ENCODE measurements around the gene BACE2.

The BACE2 gene

DNA sequence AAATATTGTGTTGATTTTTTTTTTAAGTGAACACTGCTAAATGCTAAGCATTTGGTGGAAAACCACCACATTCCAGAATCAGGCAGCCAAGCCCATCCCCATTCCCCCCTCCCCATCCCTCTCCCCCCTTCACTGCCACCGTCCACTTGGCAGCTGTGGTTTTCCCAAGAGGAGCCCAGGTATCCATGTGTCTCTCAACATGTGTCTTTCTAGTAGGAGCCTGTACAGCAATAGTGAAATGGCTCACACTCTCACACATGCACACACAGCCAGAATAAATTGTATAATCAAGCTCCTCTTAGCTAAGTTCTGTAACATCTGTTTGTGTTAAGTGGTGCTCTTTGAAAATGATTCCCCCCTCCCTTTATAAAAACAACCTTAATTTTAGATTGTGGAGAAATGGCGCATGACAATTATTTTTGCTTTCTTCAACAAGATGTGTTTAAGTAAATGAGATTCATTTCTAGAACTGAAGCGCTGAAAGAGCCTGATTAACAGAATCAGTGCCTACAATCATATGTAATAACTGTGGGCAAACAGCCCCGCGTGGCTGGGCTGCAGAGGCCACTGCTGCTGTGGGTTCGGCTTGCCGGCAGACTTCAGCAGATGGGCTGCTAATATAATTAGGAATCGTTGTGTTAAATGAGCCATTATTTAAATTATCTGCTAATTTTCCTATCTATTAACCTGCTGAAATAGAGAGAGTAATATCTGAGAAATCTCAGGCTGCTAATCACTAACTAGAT is 43.3 kb downstream of the BACE2 start:
- in situ Hi-C loops (cut with HindIII; ENCODE audit: low sequenced_read_pairs) = no loop called here

GRCh38 chr21:41213021-41213420 is 45.1 kb downstream of the BACE2 start:
- in situ Hi-C loops (cut with HindIII; ENCODE audit: low sequenced_read_pairs) = no loop called here

GRCh38 chr21:41215856-41216408 is 48.0 kb downstream of the BACE2 start:
- in situ Hi-C loops (cut with HindIII; ENCODE audit: low sequenced_read_pairs) = no loop called here

DNA sequence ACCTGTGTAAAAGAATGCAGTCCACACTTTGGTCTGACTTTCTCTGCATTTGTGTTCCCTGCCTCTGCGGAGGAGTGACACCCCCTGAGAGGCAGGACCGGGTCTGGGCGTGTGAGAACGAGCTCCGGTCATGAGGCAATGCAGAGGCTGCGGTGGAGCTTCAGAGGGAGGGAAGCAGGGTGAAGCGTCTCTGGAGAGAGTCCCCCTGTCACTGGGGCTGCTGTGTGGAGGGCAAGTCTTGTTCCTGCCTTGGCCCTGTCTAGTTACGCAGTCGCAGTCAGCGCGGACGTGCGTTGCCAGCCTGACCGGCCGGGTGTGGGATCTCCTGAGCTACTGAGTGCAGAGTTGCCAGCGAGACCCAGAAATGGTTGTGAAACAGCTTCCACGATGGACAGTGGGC is 48.5 kb downstream of the BACE2 start:
- in situ Hi-C loops (cut with HindIII; ENCODE audit: low sequenced_read_pairs) = no loop called here

GRCh38 chr21:41217671-41218385 is 49.9 kb downstream of the BACE2 start:
- in situ Hi-C loops (cut with HindIII; ENCODE audit: low sequenced_read_pairs) = no loop called here

GRCh38 chr21:41219498-41220207 is 51.7 kb downstream of the BACE2 start:
- in situ Hi-C loops (cut with HindIII; ENCODE audit: low sequenced_read_pairs) = no loop called here

DNA sequence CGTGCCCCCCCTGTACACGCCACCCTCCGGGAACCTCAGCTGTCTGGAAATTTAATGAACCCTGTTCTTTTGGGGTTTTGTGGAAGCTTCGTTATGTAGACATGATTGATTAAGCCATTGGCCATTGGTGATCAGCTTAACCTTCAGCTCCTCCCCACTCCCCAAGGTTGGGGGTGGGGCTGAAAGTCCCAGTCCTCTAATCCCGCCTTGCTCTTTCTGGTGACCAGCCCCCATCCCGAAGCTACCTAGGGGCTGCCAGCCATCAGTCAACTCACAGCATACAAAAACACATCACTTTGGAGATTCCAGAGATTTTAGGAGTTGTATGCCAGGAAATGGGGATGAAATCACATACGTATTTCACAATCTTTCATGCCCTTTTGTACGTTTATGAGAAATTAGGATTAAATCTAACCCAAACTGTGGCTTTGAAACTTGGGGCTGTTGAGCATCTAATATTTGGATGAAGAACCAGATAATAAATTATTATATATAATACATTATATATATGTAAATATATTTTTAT is 52.3 kb downstream of the BACE2 start:
- in situ Hi-C loops (cut with HindIII; ENCODE audit: low sequenced_read_pairs) = no loop called here

- in situ Hi-C loops (cut with HindIII; ENCODE audit: low sequenced_read_pairs) = no loop called here
These were observed 54.5 kb downstream of the BACE2 start for GRCh38 chr21:41222247-41223068.

DNA sequence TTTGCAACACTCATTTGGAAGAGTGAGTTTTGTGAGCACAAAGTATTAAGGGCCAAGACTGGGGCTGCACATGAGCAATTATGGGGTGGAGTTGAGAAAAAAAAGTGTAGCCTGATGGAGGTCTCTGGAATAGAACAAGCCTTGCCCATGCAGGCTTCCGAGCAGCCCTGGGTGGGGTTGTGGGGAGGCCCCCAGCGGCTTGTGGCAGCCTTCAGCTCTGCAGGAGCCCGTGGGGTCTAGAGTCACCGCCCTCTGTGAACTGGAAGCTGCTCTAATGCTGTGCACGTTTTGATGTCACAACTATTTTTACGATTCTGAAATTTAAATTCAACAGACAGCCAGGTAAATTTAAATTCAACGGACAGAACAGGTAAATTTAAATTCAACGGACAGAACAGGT is 58.9 kb downstream of the BACE2 start:
- in situ Hi-C loops (cut with HindIII; ENCODE audit: low sequenced_read_pairs) = loop anchor here (5.0 kb wide), 1 partner anchor 80 kb away; no protein-coding TSS in a partner anchor

DNA sequence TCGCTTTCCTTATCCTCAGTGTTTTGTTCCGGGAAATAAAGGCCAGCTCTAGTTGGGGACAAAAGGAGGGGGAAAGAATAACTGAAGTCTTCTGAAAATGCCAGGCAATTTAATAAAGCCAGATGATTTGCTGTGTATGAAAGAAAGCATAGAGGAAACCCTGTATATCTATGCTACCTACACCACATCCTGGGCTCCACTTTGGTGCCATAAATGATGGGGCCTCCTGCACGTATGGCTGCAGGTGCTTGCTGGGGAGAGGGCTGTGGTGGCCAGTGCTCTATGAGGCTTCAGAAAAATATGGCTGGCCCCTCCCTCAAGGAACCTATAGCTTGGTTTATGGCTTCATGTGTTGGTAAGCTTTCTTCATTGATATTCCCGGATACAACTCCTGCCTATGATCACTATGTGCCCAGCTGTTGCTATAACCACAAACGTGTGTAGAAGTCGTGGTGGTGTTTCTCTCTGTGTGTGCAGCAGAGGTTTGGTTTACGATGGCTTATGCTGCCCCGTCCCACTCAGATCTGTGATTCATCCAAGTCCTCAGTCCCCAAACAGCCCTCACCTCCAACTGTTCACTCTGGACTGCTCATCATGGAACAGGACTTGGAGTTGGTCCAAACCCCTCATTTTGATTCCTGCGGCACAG is 59.5 kb downstream of the BACE2 start:
- in situ Hi-C loops (cut with HindIII; ENCODE audit: low sequenced_read_pairs) = loop anchor here (5.0 kb wide), 1 partner anchor 80 kb away; no protein-coding TSS in a partner anchor

DNA sequence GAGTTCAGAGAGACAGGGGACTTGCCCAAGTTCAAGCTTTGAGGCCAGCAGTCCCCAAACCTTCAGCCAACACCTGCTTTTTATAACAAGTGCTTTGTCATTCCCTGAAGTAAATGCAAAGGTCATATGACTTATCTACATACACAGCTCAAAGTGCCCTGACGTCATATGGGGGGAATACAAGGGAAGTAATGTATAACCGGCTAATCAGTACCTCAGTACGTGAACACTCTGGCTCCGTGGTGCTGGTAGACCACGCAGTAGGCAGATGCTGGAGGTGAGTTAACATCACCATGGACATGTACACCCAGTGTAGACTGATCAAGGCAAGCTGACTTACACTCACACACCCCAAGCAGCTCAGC is 60.0 kb downstream of the BACE2 start:
- in situ Hi-C loops (cut with HindIII; ENCODE audit: low sequenced_read_pairs) = loop anchor here (5.0 kb wide), 1 partner anchor 79 kb away; no protein-coding TSS in a partner anchor

GRCh38 chr21:41228492-41228891 is 60.5 kb downstream of the BACE2 start:
- in situ Hi-C loops (cut with HindIII; ENCODE audit: low sequenced_read_pairs) = loop anchor here (5.0 kb wide), 1 partner anchor 79 kb away; no protein-coding TSS in a partner anchor

DNA sequence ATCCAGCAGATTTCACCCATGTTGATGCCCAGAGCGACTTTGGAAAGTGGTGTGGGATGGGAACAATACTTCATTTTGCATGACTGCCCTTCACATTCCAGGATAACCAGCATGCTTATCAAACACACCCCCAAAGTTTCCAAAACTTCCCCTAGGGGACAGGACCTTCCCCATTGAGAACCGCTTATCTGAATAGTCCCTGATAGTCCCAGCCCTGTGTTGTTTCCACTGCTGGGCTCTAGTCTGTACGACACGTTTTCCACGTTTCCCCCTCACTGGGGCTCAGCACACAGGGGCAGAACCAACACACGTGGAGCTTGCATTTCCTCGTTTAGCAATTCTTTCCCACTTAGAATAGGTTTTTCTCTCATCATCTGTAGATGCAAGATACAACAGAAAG is 61.0 kb downstream of the BACE2 start:
- in situ Hi-C loops (cut with HindIII; ENCODE audit: low sequenced_read_pairs) = loop anchor here (5.0 kb wide), 1 partner anchor 78 kb away; no protein-coding TSS in a partner anchor

- in situ Hi-C loops (cut with HindIII; ENCODE audit: low sequenced_read_pairs) = loop anchor here (5.0 kb wide), 1 partner anchor 78 kb away; no protein-coding TSS in a partner anchor
These were observed 61.7 kb downstream of the BACE2 start for GRCh38 chr21:41229509-41230248.

- in situ Hi-C loops (cut with HindIII; ENCODE audit: low sequenced_read_pairs) = no loop called here
These were observed 62.5 kb downstream of the BACE2 start for GRCh38 chr21:41230497-41230896.

DNA sequence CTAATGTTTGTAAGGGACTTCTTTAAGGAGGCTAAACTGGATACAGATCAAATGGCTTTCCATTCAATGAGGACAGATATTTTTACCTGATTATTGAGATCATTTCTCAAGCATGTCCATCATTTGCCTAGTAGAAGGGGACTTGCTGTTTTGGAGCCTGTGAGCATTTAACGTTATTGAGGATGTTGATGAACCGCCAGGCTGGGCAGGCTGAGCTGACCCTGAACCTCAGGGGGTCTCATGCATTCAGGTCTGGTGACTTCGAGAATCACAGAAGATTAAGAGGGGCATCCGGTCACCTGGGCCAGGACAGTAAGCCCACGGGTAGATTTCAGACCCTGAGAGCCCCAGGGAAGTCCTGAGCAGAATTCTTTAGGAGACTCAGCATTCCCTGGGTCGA is 63.1 kb downstream of the BACE2 start:
- in situ Hi-C loops (cut with HindIII; ENCODE audit: low sequenced_read_pairs) = no loop called here

GRCh38 chr21:41232013-41232412 is 64.1 kb downstream of the BACE2 start:
- in situ Hi-C loops (cut with HindIII; ENCODE audit: low sequenced_read_pairs) = no loop called here

GRCh38 chr21:41233916-41234315 is 66.0 kb downstream of the BACE2 start:
- in situ Hi-C loops (cut with HindIII; ENCODE audit: low sequenced_read_pairs) = no loop called here

- in situ Hi-C loops (cut with HindIII; ENCODE audit: low sequenced_read_pairs) = no loop called here
These were observed 66.6 kb downstream of the BACE2 start for GRCh38 chr21:41234569-41234968.

All from endothelial cell of hepatic sinusoid (primary cell).